ENCODE data around the gene TBP. TPM values are rescaled to one million over a fixed set of nuclear protein-coding genes. Genes with fewer than 3 reads are reported as not detected.
A peak's percentile ranks its signal among the peaks of the same experiment; 100 is the strongest.

TBP gene
- total and polyA plus RNA-seq, 4 donors: 11.5 to 22.8 (median 15.4) TPM

DNA sequence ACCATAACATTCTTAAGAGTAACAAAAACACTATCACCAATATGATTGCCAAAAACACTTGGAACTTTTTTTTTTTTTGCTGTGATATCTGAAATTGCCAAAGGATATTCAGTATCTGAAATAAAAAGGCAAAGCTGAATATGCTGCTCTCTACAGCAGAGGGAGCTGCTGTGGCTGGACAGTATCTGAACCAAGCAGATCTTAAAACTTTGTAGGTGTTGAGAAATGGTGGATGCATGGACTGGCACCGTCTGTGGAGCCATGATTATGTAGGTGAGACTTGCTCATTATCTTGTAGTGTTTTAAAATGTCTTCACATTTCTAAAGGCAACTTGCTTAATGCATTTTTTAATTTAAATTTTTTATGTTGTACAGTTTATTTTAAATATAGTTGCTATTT lies 21.1 kb downstream of the TBP start:
- DNase-seq: no peak
- ATAC-seq (ENCODE audit: low FRiP score): no peak
- H3K4me3 ChIP-seq (ENCODE audit: low read length in 2 of 2): no peak overlapping the region
- 81 to 83% methylated on average over 1 of the region's 1 CpG for WGBS, 2 donors
- H3K27ac ChIP-seq (ENCODE audit: low read depth in 1 of 2, low read length in 2 of 2): no peak overlapping the region
- intact Hi-C loops (cut with DNase I): no loop called here
- H3K4me1 ChIP-seq (ENCODE audit: control insufficient read depth in 1 of 2, insufficient read depth in 2 of 2, low read length in 2 of 2): no peaks in the 10 kb centered on the region
- H3K27me3 ChIP-seq (ENCODE audit: control insufficient read depth in 1 of 2, insufficient read depth in 2 of 2, low read length in 1 of 2): no peaks in the 10 kb centered on the region
- peaks cover 0 to 4% of the 10 kb centered on the region in 2 donors for H3K36me3 ChIP-seq (ENCODE audit: control insufficient read depth in 1 of 2, insufficient read depth in 2 of 2, low read length in 1 of 2)
- no peaks in the 10 kb centered on the region for H3K9me3 ChIP-seq (ENCODE audit: control insufficient read depth, low read length)

DNA sequence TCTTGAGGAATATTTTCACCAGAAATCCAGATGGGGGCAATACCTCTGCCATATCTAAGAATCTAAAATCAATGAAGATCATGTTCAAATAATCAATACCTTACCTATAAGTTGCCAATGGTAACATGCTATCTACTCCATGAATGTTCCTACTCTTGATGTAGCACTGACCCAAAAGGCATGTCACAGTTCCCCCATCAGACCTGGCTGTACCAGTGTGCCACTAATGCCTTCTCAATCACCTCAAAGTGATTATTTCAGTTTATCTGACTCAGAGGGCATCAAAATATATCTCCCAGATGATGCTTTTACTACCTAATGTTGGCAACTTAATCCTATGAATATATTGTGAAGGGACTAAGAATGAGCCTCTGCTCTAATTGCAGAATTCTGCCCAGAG lies 24.7 kb downstream of the TBP start:
- ATAC-seq (ENCODE audit: low FRiP score): no peak
- intact Hi-C loops (cut with DNase I): no loop called here
- peaks cover 4 to 7% of the 10 kb centered on the region in 2 donors for H3K36me3 ChIP-seq (ENCODE audit: control insufficient read depth in 1 of 2, insufficient read depth in 2 of 2, low read length in 1 of 2)

DNA sequence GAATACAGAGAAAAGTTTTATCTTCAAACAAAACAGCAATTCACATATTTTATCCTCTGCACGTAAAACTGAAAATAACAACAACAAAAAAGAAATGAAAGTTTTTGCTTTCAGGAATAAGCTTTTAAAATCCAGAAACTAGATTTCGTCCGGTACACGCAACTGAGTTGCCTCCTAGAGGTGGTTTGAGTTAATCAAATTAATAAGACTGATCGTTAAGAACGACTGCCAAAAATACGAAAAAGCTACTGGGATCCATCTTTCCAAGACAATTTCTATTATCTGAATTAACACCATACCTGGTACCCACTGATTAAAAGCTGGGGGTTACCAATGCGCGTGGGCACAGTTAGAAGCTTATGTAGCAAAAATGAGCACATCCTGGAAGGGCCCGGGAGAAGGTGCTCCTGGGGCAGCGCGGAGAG lies 29.6 kb downstream of the TBP start:
- peak overlapping the region in 1 of 2 donors; percentile 34 for H3K27ac ChIP-seq (ENCODE audit: low read depth in 1 of 2, low read length in 2 of 2)

More for the DNA sequence above, 24.7 kb downstream of the TBP start:
- no peaks in the 10 kb centered on the region for H3K4me1 ChIP-seq (ENCODE audit: control insufficient read depth in 1 of 2, insufficient read depth in 2 of 2, low read length in 2 of 2)
- H3K27ac ChIP-seq (ENCODE audit: low read depth in 1 of 2, low read length in 2 of 2): no peak overlapping the region
- H3K9me3 ChIP-seq (ENCODE audit: control insufficient read depth, low read length): no peaks in the 10 kb centered on the region
- DNase-seq: no peak
- H3K27me3 ChIP-seq (ENCODE audit: control insufficient read depth in 1 of 2, insufficient read depth in 2 of 2, low read length in 1 of 2): no peaks in the 10 kb centered on the region
- H3K4me3 ChIP-seq (ENCODE audit: low read length in 2 of 2): no peak overlapping the region

DNA sequence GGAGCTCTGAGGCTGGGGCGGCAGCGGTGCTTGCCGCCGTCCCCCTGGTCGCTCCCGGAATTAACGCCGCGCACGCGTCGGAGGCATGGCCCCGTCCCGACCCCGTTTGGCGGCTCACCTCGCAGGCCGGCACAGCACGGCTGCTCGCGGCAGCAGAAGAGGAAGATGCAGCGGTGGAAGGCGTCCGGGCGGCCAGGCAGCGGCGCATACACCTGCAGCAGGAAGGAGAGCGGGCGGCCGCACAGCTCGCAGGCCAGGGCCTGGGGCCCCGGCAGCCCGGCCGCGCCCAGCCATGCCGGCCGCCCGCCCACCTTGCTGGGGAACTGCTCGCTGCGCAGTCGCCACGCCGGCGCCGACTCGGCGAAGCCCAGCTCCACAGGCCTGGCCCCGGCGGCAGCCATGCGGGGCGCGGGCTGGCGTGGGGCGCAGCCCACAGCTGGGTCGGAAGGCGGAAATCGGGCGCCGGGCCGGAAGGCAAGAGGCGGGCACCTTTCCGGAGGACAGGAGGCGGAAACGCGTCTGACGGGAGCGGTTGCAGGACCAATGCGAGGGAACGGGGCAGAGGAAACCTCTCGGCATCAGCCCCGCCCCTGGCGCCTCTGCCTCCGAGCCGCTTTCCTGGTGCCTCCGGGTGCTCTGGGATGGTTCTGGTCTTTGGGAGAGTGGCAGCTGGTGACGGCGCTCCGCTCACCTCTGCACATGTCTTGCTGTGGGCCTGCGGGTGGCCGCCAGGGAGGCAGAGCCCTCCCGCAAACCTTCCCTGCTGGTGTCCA lies 30.2 kb downstream of the TBP start, which contains the start of gene PDCD2:
Gene PDCD2 (minus strand): TSS at position 457 of the 773 bp plus-strand sequence. CDS start 56 bp downstream, at position 401.
- intact Hi-C loops (cut with DNase I): loop anchor here in 1 of 2 donors (1.0 kb wide), 1 partner anchor 31 kb away; the partner anchor contains the start of gene PSMB1
- H3K9me3 ChIP-seq (ENCODE audit: control insufficient read depth, low read length): no peaks in the 10 kb centered on the region
- ATAC-seq (ENCODE audit: low FRiP score): peak; percentile 97
- H3K4me3 ChIP-seq (ENCODE audit: low read length in 2 of 2): peak within 1 kb of the TSS; percentile 65 to 70
- H3K27ac ChIP-seq (ENCODE audit: low read depth in 1 of 2, low read length in 2 of 2): peak within 1 kb of the TSS; percentile 6 to 81
- peaks cover 0 to 7% of the 10 kb centered on the region in 2 donors for H3K36me3 ChIP-seq (ENCODE audit: control insufficient read depth in 1 of 2, insufficient read depth in 2 of 2, low read length in 1 of 2)
- no peaks in the 10 kb centered on the region for H3K4me1 ChIP-seq (ENCODE audit: control insufficient read depth in 1 of 2, insufficient read depth in 2 of 2, low read length in 2 of 2)
- peak; percentile 96 to 98 for DNase-seq
- H3K27me3 ChIP-seq (ENCODE audit: control insufficient read depth in 1 of 2, insufficient read depth in 2 of 2, low read length in 1 of 2): no peaks in the 10 kb centered on the region
- 0 to 1% methylated on average over 79 to 81 of the region's 81 CpGs for WGBS, 2 donors

More for the DNA sequence above, 29.6 kb downstream of the TBP start:
- 0 to 1% methylated on average over 12 of the region's 12 CpGs for WGBS, 2 donors
- Histone ChIP-seq H3K27me3 (ENCODE audit: control insufficient read depth in 1 of 2, insufficient read depth in 2 of 2, low read length in 1 of 2) (no peaks in the 10 kb centered on the region), H3K4me1 (ENCODE audit: control insufficient read depth in 1 of 2, insufficient read depth in 2 of 2, low read length in 2 of 2) (no peaks in the 10 kb centered on the region), H3K36me3 (ENCODE audit: control insufficient read depth in 1 of 2, insufficient read depth in 2 of 2, low read length in 1 of 2) (peaks cover 0 to 7% of the 10 kb centered on the region in 2 donors), H3K4me3 (ENCODE audit: low read length in 2 of 2) (peak overlapping the region; percentile 22 to 70), H3K9me3 (ENCODE audit: control insufficient read depth, low read length) (no peaks in the 10 kb centered on the region)
- ATAC-seq (ENCODE audit: low FRiP score) (no peak), DNase-seq (no peak)
- intact Hi-C loops (cut with DNase I): loop anchor here in 1 of 2 donors (1.0 kb wide), 1 partner anchor 30 kb away; the partner anchor contains the start of gene PSMB1

DNA sequence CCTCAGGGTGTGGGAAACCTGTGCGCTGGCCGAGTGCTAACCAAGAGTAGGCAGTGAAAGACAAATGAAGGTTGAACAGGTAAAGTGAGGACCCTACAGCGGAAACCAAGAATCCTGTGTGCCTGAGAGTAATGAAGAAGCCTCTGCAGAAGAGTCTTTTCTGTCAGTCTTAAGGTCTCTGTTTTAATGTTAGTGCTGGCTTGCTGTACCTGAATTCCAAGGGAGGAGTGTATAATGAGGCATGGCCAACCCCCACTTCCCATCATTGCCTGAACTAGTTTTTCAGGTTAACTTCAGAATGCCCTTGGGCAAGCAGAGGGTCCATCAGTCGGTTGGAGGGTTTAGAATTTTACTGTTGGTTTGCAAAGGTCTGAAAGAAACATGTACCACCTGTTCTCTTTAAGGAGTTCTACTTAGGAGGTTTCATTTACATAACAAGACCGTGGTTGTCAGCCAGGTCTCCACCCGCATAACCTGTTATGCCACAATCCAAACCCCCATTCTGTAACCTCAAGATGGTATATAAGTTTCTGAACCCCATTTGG lies 30.9 kb downstream of the TBP start:
- Histone ChIP-seq H3K9me3 (ENCODE audit: control insufficient read depth, low read length) (no peaks in the 10 kb centered on the region), H3K27me3 (ENCODE audit: control insufficient read depth in 1 of 2, insufficient read depth in 2 of 2, low read length in 1 of 2) (no peaks in the 10 kb centered on the region), H3K27ac (ENCODE audit: low read depth in 1 of 2, low read length in 2 of 2) (peak overlapping the region; percentile 3 to 81), H3K4me1 (ENCODE audit: control insufficient read depth in 1 of 2, insufficient read depth in 2 of 2, low read length in 2 of 2) (no peaks in the 10 kb centered on the region), H3K4me3 (ENCODE audit: low read length in 2 of 2) (peak overlapping the region; percentile 44 to 65), H3K36me3 (ENCODE audit: control insufficient read depth in 1 of 2, insufficient read depth in 2 of 2, low read length in 1 of 2) (peaks cover 0 to 7% of the 10 kb centered on the region in 2 donors)
- WGBS, 2 donors: 5 to 8% methylated on average over 6 of the region's 6 CpGs
- no peak for DNase-seq
- ATAC-seq (ENCODE audit: low FRiP score): no peak
- intact Hi-C loops (cut with DNase I): loop anchor here in 1 of 2 donors (1.0 kb wide), 1 partner anchor 32 kb away; the partner anchor contains the start of gene PSMB1

DNA sequence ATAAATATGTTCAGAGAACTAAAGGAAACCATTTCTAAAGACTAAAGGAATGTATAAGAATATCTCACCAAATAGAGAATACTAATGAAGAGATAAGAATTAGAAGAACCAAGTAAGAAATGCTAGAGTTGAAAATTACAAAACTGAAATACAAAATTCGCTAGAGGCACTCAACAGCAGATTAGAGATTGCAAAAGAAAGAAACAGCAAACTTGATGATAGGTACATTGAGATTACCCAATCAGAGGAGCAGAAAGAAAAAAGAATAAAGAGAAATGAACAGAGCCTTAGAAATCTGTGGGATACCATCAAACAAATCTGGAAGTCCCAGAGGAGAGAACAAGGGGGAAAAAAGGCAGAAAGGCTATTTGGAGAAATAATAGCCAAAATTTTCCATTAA lies 36.6 kb downstream of the TBP start:
- intact Hi-C loops (cut with DNase I): no loop called here
- Histone ChIP-seq H3K9me3 (ENCODE audit: control insufficient read depth, low read length) (peaks cover 5% of the 10 kb centered on the region), H3K4me3 (ENCODE audit: low read length in 2 of 2) (no peak overlapping the region), H3K36me3 (ENCODE audit: control insufficient read depth in 1 of 2, insufficient read depth in 2 of 2, low read length in 1 of 2) (no peaks in the 10 kb centered on the region), H3K4me1 (ENCODE audit: control insufficient read depth in 1 of 2, insufficient read depth in 2 of 2, low read length in 2 of 2) (no peaks in the 10 kb centered on the region), H3K27me3 (ENCODE audit: control insufficient read depth in 1 of 2, insufficient read depth in 2 of 2, low read length in 1 of 2) (no peaks in the 10 kb centered on the region), H3K27ac (ENCODE audit: low read depth in 1 of 2, low read length in 2 of 2) (no peak overlapping the region)
- 65 to 76% methylated on average over 1 of the region's 1 CpG for WGBS, 2 donors
- ATAC-seq (ENCODE audit: low FRiP score): no peak
- no peak for DNase-seq

DNA sequence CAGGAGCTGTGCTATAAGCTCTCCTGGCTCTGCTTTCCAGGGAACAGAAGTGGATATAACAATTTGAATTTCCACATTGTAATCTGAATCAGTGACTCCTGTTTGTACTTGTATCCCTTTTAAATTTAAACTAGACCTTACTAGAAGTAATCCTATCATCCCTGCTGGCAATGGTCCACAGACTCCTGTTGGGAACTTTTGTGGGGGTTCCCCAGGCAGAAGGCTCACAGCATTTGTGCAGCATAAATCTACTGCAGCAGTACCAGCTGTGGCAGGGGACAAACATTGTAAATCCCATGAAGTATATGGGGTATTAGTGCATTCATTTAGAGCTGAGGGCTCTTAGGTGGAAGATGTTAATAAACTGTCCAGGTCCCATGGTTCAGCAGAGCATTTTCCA lies 42.3 kb downstream of the TBP start:
- peaks cover 3% of the 10 kb centered on the region for H3K9me3 ChIP-seq (ENCODE audit: control insufficient read depth, low read length)
- H3K36me3 ChIP-seq (ENCODE audit: control insufficient read depth in 1 of 2, insufficient read depth in 2 of 2, low read length in 1 of 2): no peaks in the 10 kb centered on the region
- no peaks in the 10 kb centered on the region for H3K4me1 ChIP-seq (ENCODE audit: control insufficient read depth in 1 of 2, insufficient read depth in 2 of 2, low read length in 2 of 2)
- H3K4me3 ChIP-seq (ENCODE audit: low read length in 2 of 2): no peak overlapping the region
- intact Hi-C loops (cut with DNase I): no loop called here
- H3K27ac ChIP-seq (ENCODE audit: low read depth in 1 of 2, low read length in 2 of 2): no peak overlapping the region
- ATAC-seq (ENCODE audit: low FRiP score): no peak
- no peak for DNase-seq
- no peaks in the 10 kb centered on the region for H3K27me3 ChIP-seq (ENCODE audit: control insufficient read depth in 1 of 2, insufficient read depth in 2 of 2, low read length in 1 of 2)

DNA sequence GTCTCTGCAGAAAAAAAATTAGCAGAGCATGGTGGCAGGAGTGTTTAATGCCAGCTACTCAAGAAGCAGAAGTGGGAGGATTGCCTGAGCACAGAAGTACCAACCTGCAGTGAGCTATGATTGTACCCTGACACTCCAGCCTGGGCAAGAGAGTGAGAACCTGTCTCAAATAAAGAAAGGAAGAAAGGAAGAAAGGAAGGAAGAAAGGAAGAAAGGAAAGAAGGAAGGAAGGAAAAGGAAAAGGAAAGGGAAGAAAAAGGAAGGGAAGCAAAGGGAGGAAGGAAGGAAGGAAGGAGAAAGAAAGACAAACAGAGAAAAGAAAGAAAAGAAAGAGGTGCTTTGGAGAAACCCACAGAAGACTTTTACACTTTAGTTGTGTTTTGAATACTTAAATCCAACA lies 43.1 kb downstream of the TBP start:
- no peaks in the 10 kb centered on the region for H3K4me1 ChIP-seq (ENCODE audit: control insufficient read depth in 1 of 2, insufficient read depth in 2 of 2, low read length in 2 of 2)
- H3K4me3 ChIP-seq (ENCODE audit: low read length in 2 of 2): no peak overlapping the region
- no peaks in the 10 kb centered on the region for H3K27me3 ChIP-seq (ENCODE audit: control insufficient read depth in 1 of 2, insufficient read depth in 2 of 2, low read length in 1 of 2)
- H3K27ac ChIP-seq (ENCODE audit: low read depth in 1 of 2, low read length in 2 of 2): no peak overlapping the region
- H3K36me3 ChIP-seq (ENCODE audit: control insufficient read depth in 1 of 2, insufficient read depth in 2 of 2, low read length in 1 of 2): no peaks in the 10 kb centered on the region
- ATAC-seq (ENCODE audit: low FRiP score) (no peak), DNase-seq (no peak)
- peaks cover 3% of the 10 kb centered on the region for H3K9me3 ChIP-seq (ENCODE audit: control insufficient read depth, low read length)
- intact Hi-C loops (cut with DNase I): no loop called here
